Right lobe of liver (tissue), 4 donors: ENCODE data around the gene VAV2.

ENCODE experiments used
- CTCF ChIP-seq, 4 donors: fragments of 200-600 bp in 3 of 4; fragments of 450-650 bp in 1 of 4; IDR thresholded peaks; one replicate each; pipeline versions ENCODE4 v1.5.1 to v1.8.0; 2016 to 2022; ENCODE audit warnings: antibody characterized with exemption in 4 of 4, mild to moderate bottlenecking in 2 of 4
- POLR2A ChIP-seq: fragments of 450-650 bp; IDR thresholded peaks from one replicate; pipeline ENCODE4 v1.6.1; 2017; ENCODE audit warnings: antibody characterized with exemption, mild to moderate bottlenecking
- donor health status: DM: no; HTN: no; CAD: no.
- donor health status: DM: no; HTN: no; CAD: no.
- donor health status: DM: no; HTN: yes; CAD: no.

DNA sequence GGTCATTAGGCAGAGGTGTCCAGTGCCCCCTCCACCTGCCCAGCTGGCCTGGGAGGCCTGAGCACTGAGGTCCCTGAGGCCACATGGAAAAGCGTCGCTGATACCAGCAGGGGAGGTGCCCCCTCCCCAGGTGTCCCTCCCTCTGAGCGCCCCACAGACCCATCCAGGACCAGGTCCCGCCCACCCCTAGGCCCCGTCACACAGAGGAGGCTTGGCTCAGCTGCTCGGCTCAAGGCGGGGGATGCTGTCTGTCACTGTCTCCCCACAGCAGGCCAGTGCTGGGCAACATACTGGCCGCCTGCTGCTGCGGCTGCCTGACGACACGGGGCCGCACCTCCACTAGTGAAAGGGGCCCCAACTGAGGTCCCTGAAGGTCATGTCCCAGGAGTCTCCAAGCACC lies 71.7 kb downstream of the VAV2 start:
- TF ChIP-seq POLR2A (no peak), CTCF (IDR thresholded peaks at IDR 0.05) (no peak)
